Endothelial cell of umbilical vein (primary cell): ENCODE results near the gene PLA2G15. TPM values are rescaled to one million over a fixed set of nuclear protein-coding genes. Genes with fewer than 3 reads are reported as not detected.

Experiments used
- BruUV-seq: library from RNA; stranded (reverse); fragments of 400-500 nt; replicated peaks from 2 replicates; lab custom pipeline; 2021; lab: Mats Ljungman, UMichigan
- CTCF ChIA-PET: fragments of 300-600, 350-600 bp; sonication (Branson Sonifier 250); formaldehyde crosslinking; loops from one replicate; lab custom pipeline; 2021; ENCODE audit warnings: antibody characterized with exemption, inconsistent platforms; lab: Charles Lee
- POLR2A ChIA-PET: fragments of 300-600, 350-600 bp; sonication (Branson Sonifier 250); formaldehyde crosslinking; loops from one replicate; lab custom pipeline; 2021; ENCODE audit warnings: antibody characterized with exemption, inconsistent platforms; lab: Charles Lee
- DNase-seq: peaks from one replicate; pipeline ENCODE4 v3.0.0-alpha.2; 2011; ENCODE audit warnings: low read depth, low spot score
- FAIRE-seq: peaks from 2 replicates; lab custom pipeline; 2011; peaks lifted over from hg19 to GRCh38; lab: Jason Lieb, UNC
- H2AFZ ChIP-seq: 2 replicates; pipeline ENCODE4 v1.6.0; 2012; ENCODE audit warnings: low read depth, low read length, control low read depth, inconsistent platforms
- H3K27ac ChIP-seq: 2 replicates; pipeline ENCODE4 v1.5.1; 2011; ENCODE audit warnings: low read depth, mild to moderate bottlenecking, control low read depth, low read length, moderate library complexity; ENCODE audit not compliant: insufficient read depth
- H3K27me3 ChIP-seq, 2 experiments: 2 replicates each; pipeline versions ENCODE4 v1.6.0 to v1.6.1; 2011; ENCODE audit warnings: low read length in 2 of 2, mixed read lengths in 1 of 2; ENCODE audit not compliant: control insufficient read depth in 2 of 2, insufficient read depth in 2 of 2
- H3K36me3 ChIP-seq, 2 experiments: 2 replicates in 1 of 2; 3 replicates in 1 of 2; pipeline ENCODE4 v1.5.1; 2011; ENCODE audit warnings: low read length in 2 of 2, mild to moderate bottlenecking in 1 of 2, moderate library complexity in 1 of 2; ENCODE audit not compliant: control insufficient read depth in 2 of 2, insufficient read depth in 2 of 2; ENCODE audit errors: extremely low read depth in 1 of 2
- H3K4me1 ChIP-seq: 3 replicates; pipeline ENCODE4 v1.5.1; 2011; ENCODE audit warnings: mild to moderate bottlenecking, low read length; ENCODE audit not compliant: control insufficient read depth, insufficient read depth; ENCODE audit errors: extremely low read depth
- H3K4me2 ChIP-seq: 2 replicates; pipeline ENCODE4 v1.6.1; 2011; ENCODE audit warnings: low read length, control low read depth, mixed read lengths; ENCODE audit not compliant: insufficient read depth
- H3K4me3 ChIP-seq, 3 experiments: fragments of 200-600 bp in 1 of 3; sonication (generic), shearing (Covaris generic) in 1 of 3; replicated peaks in 1 of 3; 2 replicates each; pipeline ENCODE4 v1.5.1; 2011 to 2016; ENCODE audit warnings: control low read depth in 3 of 3, low read length in 3 of 3, mild to moderate bottlenecking in 2 of 3, inconsistent platforms in 1 of 3, low read depth in 1 of 3, moderate library complexity in 1 of 3; ENCODE audit not compliant: insufficient read depth in 1 of 3
- H3K79me2 ChIP-seq: 2 replicates; pipeline ENCODE4 v1.6.0; 2012; ENCODE audit warnings: low read length, inconsistent platforms; ENCODE audit not compliant: control insufficient read depth, insufficient read depth
- H3K9ac ChIP-seq: replicated peaks from 2 replicates; pipeline ENCODE3; 2011; ENCODE audit warnings: low read length, control low read depth; ENCODE audit not compliant: insufficient read depth; ENCODE audit errors: extremely low read depth
- H3K9me1 ChIP-seq: replicated peaks from 3 replicates; pipeline ENCODE4 v1.6.0; 2011; ENCODE audit warnings: mild to moderate bottlenecking, low read length; ENCODE audit not compliant: control insufficient read depth, insufficient read depth; ENCODE audit errors: extremely low read depth
- H3K9me3 ChIP-seq: replicated peaks from 2 replicates; pipeline ENCODE4 v1.5.1; 2012; ENCODE audit warnings: low read length, inconsistent platforms; ENCODE audit not compliant: control insufficient read depth, insufficient read depth
- H4K20me1 ChIP-seq: replicated peaks from 2 replicates; pipeline ENCODE3; 2011; ENCODE audit warnings: mild to moderate bottlenecking, low read length; ENCODE audit not compliant: control insufficient read depth, insufficient read depth; ENCODE audit errors: extremely low read depth
- CTCF ChIP-seq, 2 donors: IDR thresholded peaks; 1 replicate in 1 of 2; 2 replicates in 1 of 2; pipeline ENCODE4 v1.5.1; 2011; ENCODE audit warnings: low read length in 2 of 2, mild to moderate bottlenecking in 2 of 2, moderate library complexity in 2 of 2, control low read depth in 1 of 2, inconsistent platforms in 1 of 2, low read depth in 1 of 2; ENCODE audit not compliant: insufficient read depth in 1 of 2; ENCODE audit errors: extremely low read depth in 1 of 2
- EZH2 ChIP-seq: IDR thresholded peaks from 2 replicates; pipeline ENCODE4 v1.6.1; 2012; ENCODE audit warnings: borderline replicate concordance, low read depth, mild to moderate bottlenecking, moderate library complexity, low read length, inconsistent platforms; ENCODE audit not compliant: severe bottlenecking
- FOS ChIP-seq: IDR thresholded peaks from 2 replicates; pipeline ENCODE4 v1.6.1; 2011; ENCODE audit warnings: mild to moderate bottlenecking, low read length, moderate library complexity, borderline replicate concordance; ENCODE audit not compliant: insufficient read depth
- GATA2 ChIP-seq: IDR thresholded peaks from 2 replicates; pipeline ENCODE4 v1.7.0; 2011; ENCODE audit warnings: low read depth, mild to moderate bottlenecking, moderate library complexity, mixed read lengths, low read length; ENCODE audit not compliant: insufficient read length, insufficient read depth
- JUN ChIP-seq: IDR thresholded peaks from 2 replicates; pipeline ENCODE4 v1.6.1; 2011; ENCODE audit warnings: borderline replicate concordance, low read depth; ENCODE audit not compliant: insufficient read length, insufficient read depth
- MAX ChIP-seq: IDR thresholded peaks from 2 replicates; pipeline ENCODE4 v1.6.1; 2011; ENCODE audit not compliant: insufficient read depth, insufficient read length
- MYC ChIP-seq: IDR thresholded peaks from one replicate; pipeline ENCODE4 v1.6.1; 2011; ENCODE audit warnings: mild to moderate bottlenecking, low read depth, low read length
- POLR2A ChIP-seq: IDR thresholded peaks from 2 replicates; pipeline ENCODE4 v1.6.1; 2012; ENCODE audit warnings: low read depth, mild to moderate bottlenecking, control low read depth, low read length
- POLR2AphosphoS5 ChIP-seq: IDR thresholded peaks from 2 replicates; pipeline ENCODE4 v1.6.1; 2012; ENCODE audit warnings: low read depth, mild to moderate bottlenecking, control low read depth, low read length, moderate library complexity; ENCODE audit not compliant: insufficient read depth
- dilution Hi-C: fragments of 300-500 bp; cut with MboI; formaldehyde crosslinking; loops from one replicate; pipeline ENCODE4 v1.15.0; 2019; ENCODE audit warnings: low sequenced_read_pairs; ENCODE audit not compliant: extremely low pct_ligation_motif_present
- intact Hi-C: fragments of 100-400 bp; cut with micrococcal nuclease; formaldehyde crosslinking; loops from one replicate; pipeline ENCODE4 v1.10.0; 2022
- polyA plus RNA-seq, 4 experiments: library from polyadenylated mRNA; depleted of rRNA in 3 of 4; stranded (reverse) in 3 of 4; unstranded in 1 of 4; fragments of >200 nt; gene quantifications; 2 replicates each; pipeline versions ENCODE4 v1.2.1 to v1.2.3, GENCODE V29; 2011 to 2012; ENCODE audit warnings: missing spikeins in 1 of 4
- total RNA-seq: library from RNA; stranded (reverse); gene quantifications from 2 replicates; pipeline ENCODE4 v1.2.3, GENCODE V29; 2021

Gene PLA2G15
- total and polyA plus RNA-seq, 2 donors (not counting 3 experiments of a cell fraction or from before 2014, with no cell fraction given) = 24.3 to 41.8 TPM

- Histone ChIP-seq H3K27me3 (no peaks in the 10 kb centered on the region), H3K4me3 (no peak overlapping the region), H3K27ac (no peak overlapping the region), H3K4me2 (no peak overlapping the region), H3K79me2 (peaks cover 59% of the 10 kb centered on the region), H3K9ac (no peak overlapping the region), H3K36me3 (peaks cover 0 to 26% of the 10 kb centered on the region in 2 experiments), H3K9me1 (no peaks in the 10 kb centered on the region), H3K9me3 (no peaks in the 10 kb centered on the region), H4K20me1 (no peaks in the 10 kb centered on the region), H2AFZ (no peak overlapping the region), H3K4me1 (no peaks in the 10 kb centered on the region)
- FAIRE-seq = no peak
- dilution Hi-C loops = no loop called here
- no peak for TF ChIP-seq POLR2A
- no peak for TF ChIP-seq MYC
- no peak for TF ChIP-seq MAX
- TF ChIP-seq FOS = no peak
- no peak for TF ChIP-seq JUN
- TF ChIP-seq EZH2 = no peak
- no peak for TF ChIP-seq GATA2
- TF ChIP-seq POLR2AphosphoS5 = no peak
- no peak for TF ChIP-seq CTCF (IDR thresholded peaks at IDR 0.05; ENCODE audit: extremely low read depth in 1 of 2, insufficient read depth in 1 of 2, low read depth in 1 of 2, low read length in 2 of 2)
- ChIA-PET CTCF (interaction anchor here (1.2 to 2.1 kb wide), 3 partner anchors 12 to 53 kb away, joined by 3 to 4 read pairs (median 3); no protein-coding TSS in a partner anchor), POLR2A (no interaction called here)
- intact Hi-C loops = no loop called here
- no peak for DNase-seq
- TSS peak; percentile 2 for BruUV-seq
Measured at GRCh38 chr16:68275611-68276191, 30.5 kb downstream of the PLA2G15 start.
